GM18861 (cell line): Measurements from ENCODE around the gene TMEM205.

ENCODE experiments used
- ATAC-seq: cut with Tn5 transposase; IDR thresholded peaks from one replicate; pipeline ENCODE4 v1.9.1; 2021; ENCODE audit not compliant: unreplicated experiment

Gene TMEM205

DNA sequence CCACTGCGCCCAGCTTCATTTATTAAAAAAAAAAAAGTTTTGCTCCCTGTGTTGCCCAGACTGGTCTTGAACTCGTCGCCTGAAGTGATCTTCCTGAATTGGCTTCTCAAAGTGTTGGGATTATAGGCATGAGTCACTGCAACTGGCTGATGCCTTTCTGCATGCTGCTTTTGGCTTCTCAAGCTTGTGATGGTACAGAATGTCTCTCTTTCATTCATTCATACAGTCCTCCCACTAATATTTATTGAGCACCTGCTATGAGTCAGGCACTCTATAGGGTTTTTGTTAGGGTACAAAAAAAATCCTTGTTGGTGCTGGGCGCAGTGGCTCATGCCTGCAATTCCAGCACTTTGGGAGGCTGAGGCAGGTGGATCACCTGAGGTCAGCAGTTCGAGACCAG is 41.1 kb downstream of the TMEM205 start:
- ATAC-seq: no peak

DNA sequence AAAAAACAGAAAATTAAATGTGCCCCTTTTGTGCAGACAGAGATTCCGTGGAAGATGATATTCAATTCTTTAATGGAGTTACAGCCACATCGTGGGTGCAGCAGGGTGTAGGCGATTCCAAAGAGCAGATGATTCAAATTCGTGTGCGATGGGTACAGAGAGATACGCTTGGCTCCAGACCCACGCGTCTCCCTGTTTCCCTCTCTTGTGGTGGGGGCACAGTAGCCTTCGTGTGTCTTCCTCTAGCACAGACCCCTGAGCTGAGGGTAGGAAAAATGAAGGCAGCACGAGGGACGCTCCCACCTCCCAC is 45.3 kb downstream of the TMEM205 start:
- no peak for ATAC-seq

DNA sequence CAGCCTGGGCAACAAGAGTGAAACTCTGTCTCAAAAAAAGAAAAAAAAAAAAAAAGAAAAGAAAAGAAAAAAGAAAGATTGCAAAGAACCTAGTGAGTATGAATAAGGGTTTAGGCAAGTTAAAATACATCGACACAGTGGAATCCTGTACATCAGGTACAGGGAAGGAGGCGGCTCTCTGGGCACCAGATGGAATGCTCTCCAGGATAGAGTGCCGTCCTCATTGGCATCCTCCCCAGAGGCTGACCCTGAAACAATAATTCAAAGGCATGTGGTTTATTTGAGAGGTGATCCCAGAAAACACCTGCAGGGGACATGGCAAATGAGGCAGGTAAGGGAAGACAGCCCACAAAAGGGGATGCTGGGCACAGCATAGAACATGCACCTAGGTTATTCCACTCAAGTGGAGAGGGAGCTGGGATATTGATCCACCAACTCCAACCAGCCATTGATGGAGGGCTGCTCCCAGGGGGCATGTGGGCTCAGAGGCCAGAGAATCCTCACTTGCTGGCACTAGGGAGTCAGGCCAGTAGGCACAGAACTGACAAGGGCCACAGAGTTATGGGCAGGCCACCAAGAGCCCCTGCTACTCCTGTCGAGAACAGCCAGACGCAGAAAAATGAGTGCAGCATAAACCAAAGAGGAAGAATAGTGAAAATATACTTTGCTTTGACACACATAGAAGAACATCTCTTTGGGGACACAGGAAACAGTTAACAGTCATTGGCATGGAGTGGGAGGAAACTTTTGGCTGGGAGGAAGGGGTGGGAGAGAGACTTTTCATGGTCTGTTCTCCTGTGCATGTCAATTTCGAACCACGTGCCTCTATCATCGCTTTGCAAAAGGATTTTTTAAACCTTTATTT is 45.9 kb downstream of the TMEM205 start:
- no peak for ATAC-seq

- no peak for ATAC-seq
Measured at GRCh38 chr19:11296264-11296663, 49.8 kb downstream of the TMEM205 start.

GRCh38 chr19:11295665-11296245 is 50.3 kb downstream of the TMEM205 start, which contains the start of gene TSPAN16:
TSS of gene TSPAN16 (plus strand) at chr19:11296160. CDS start at chr19:11296298, 138 bp downstream.
- ATAC-seq: no peak

- no peak for ATAC-seq
Measured at GRCh38 chr19:11295180-11295579, 50.9 kb downstream of the TMEM205 start.

- no peak for ATAC-seq
Measured at GRCh38 chr19:11293433-11294389, 52.4 kb downstream of the TMEM205 start.
